ENCODE data around the gene PRPF6.

The PRPF6 gene

DNA sequence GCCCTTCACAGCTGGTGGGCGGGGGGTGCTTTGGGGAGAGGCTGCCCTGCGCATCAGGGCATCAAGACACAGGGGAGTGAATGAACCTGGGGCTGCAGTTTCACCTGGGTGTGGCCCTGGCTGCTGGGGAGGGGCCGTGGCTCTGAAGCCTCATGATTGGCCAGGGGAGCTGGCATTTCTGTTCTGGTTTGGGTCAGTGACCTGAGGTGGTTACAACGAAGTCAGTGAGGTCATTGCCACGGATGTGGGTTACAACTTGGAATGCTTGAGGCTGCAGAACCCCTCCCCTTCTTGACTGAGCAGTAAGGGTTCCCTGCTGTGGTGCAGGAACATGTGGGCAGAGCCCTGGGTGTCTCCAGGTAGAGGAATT, 85.0 kb downstream of the PRPF6 start:
- Mint-ChIP-seq H3K27ac (peak overlapping the region in 1 of 2 donors; percentile 79), H3K27me3 (no peaks in the 10 kb centered on the region), H3K9me3 (no peaks in the 10 kb centered on the region), H3K4me1 (ENCODE audit: low read depth in 2 of 2) (peaks cover 30 to 45% of the 10 kb centered on the region in 2 donors), H3K36me3 (ENCODE audit: insufficient read depth) (peaks cover 15% of the 10 kb centered on the region), H3K4me3 (peak overlapping the region; percentile 54 to 65)
- peak; percentile 76 for ATAC-seq (replicated peaks)
- DNase-seq = peak; percentile 53 to 65 (median 63)

DNA sequence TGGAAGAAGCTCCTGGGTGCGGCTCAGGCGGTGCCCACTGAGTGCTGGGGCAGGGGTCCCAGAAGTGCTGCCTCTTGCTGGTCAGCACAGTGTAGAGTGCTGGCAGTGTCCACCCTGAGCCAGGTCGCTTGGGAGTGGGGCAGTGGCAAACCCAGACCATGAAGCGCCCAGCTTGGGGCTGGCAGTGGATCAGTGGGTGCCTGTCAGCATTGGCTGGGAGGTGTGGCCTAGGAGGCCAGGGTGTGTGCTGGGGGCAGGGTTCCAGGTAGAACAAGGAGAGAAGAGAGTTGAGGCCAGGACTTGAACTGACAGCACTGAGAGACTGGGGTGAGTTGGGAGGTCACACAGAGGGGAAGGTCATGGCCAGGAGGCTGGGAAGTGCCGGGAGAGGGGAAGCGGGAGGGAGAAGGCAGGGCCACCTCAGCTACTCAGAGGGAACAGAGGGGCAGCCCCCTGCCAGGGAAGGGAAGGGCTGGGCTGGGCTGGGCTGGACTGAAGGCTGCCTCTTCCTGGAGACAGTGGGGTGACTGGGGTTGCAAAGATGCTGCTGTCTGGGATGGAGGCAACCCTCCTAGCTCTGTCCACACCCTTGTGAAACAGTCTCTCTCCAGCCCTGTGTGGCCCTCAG, 86.2 kb downstream of the PRPF6 start:
- no peaks in the 10 kb centered on the region for H3K9me3 Mint-ChIP-seq
- peak overlapping the region in 1 of 2 donors; percentile 32 for H3K27ac Mint-ChIP-seq
- H3K4me3 Mint-ChIP-seq = no peak overlapping the region
- no peak for ATAC-seq (replicated peaks)
- H3K4me1 Mint-ChIP-seq (ENCODE audit: low read depth in 2 of 2) = peaks cover 30 to 48% of the 10 kb centered on the region in 2 donors
- no peak for DNase-seq
- peaks cover 21% of the 10 kb centered on the region for H3K36me3 Mint-ChIP-seq (ENCODE audit: insufficient read depth)
- no peaks in the 10 kb centered on the region for H3K27me3 Mint-ChIP-seq

DNA sequence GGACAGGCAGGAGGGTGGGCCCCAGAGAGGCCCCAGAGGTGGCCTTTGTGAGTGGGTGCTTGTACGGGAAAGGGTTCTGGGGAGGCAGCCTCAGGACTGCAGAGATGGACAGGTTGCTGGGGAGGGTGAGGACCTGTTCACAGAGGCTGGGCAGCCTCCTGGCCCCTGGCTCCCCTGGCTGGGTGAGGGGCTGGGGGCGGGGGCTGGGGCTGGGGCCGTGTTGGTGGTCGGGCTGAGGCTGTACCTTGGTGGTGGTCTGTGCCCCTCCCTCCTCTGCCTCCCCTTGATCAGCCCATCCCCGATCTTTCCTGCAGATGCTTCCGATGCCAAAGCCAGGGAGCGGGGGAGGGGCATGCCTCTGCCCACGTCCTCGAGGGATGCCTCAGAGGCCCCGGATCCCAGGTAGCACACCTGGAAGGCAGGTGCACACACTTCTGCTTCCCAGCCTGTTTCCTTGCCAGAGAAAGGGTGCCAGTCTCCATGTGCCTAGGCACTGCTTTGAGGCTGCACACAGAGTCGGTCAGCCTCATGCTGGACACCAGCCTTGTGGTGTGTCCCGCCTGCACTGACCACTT, 86.9 kb downstream of the PRPF6 start:
- Mint-ChIP-seq H3K27ac (no peak overlapping the region), H3K4me1 (ENCODE audit: low read depth in 2 of 2) (peaks cover 34 to 51% of the 10 kb centered on the region in 2 donors), H3K27me3 (no peaks in the 10 kb centered on the region), H3K9me3 (no peaks in the 10 kb centered on the region), H3K4me3 (no peak overlapping the region), H3K36me3 (ENCODE audit: insufficient read depth) (peaks cover 21% of the 10 kb centered on the region)
- DNase-seq (no peak), ATAC-seq (replicated peaks) (no peak)

DNA sequence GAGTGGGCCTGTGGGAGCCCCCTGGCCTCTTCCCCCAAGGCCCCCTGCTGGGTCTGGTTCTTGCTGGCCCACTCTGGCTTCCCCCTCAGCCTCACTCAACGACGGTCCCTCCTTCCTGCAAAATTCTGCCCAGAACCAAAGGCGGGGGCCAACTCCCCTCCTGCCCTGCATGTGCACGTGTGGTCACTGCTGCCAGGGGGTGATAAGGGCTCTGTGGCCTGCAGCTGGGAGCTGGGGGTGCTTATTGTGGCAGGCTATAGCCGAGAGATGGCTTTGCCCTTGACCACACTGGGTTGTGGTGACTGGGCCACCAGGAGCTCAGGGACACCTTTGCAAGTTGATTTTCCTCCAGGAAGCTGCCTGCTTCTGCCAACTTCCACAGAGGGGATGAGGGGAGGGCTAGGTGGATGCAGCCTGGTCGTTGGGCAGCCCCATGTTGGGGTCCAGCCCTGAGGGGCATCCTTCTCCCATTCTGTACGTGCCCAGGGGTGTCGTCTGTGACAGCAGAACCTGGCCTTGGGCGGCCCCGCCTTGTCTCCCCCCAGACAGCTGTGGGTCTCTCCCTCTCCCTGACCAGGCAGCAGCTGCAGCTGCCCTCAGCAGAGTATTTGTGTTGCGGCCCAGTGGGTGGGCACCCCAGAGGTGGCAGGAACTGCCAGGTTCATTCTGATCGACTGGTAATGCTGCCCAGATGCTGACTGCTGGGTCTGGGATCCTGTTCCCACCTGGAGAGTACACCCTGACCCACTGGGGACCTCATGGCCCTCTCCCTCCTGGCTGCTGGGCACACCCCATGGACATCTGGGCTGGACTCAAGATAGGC, 87.7 kb downstream of the PRPF6 start:
- Mint-ChIP-seq H3K9me3 (no peaks in the 10 kb centered on the region), H3K4me3 (no peak overlapping the region), H3K27ac (no peak overlapping the region), H3K27me3 (no peaks in the 10 kb centered on the region), H3K4me1 (ENCODE audit: low read depth in 2 of 2) (peaks cover 33 to 49% of the 10 kb centered on the region in 2 donors), H3K36me3 (ENCODE audit: insufficient read depth) (peaks cover 24% of the 10 kb centered on the region)
- DNase-seq = no peak
- ATAC-seq (replicated peaks) = no peak

DNA sequence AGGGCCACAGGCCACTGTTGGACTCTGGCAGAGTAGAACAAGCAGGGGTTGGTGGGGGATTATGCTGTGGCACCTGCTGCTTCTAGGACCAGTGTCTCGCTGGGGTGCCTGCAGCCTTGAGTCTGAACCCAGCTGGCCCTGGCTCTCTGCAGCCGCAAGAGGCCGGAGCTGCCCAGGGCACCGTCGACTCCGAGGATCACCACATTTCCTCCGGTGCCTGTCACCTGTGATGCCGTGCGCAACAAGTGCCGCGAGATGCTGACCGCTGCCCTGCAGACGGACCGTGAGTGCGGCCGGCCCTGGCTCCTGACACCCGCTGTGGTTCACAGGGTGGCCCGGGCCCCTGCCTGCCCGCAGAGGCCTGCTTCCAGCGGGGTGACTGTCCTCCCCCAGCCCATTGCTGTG, 88.3 kb downstream of the PRPF6 start:
- DNase-seq (no peak), ATAC-seq (replicated peaks) (no peak)
- Mint-ChIP-seq H3K36me3 (ENCODE audit: insufficient read depth) (peaks cover 28% of the 10 kb centered on the region), H3K27me3 (no peaks in the 10 kb centered on the region), H3K4me1 (ENCODE audit: low read depth in 2 of 2) (peaks cover 27 to 42% of the 10 kb centered on the region in 2 donors), H3K4me3 (no peak overlapping the region), H3K9me3 (no peaks in the 10 kb centered on the region), H3K27ac (no peak overlapping the region)

DNA sequence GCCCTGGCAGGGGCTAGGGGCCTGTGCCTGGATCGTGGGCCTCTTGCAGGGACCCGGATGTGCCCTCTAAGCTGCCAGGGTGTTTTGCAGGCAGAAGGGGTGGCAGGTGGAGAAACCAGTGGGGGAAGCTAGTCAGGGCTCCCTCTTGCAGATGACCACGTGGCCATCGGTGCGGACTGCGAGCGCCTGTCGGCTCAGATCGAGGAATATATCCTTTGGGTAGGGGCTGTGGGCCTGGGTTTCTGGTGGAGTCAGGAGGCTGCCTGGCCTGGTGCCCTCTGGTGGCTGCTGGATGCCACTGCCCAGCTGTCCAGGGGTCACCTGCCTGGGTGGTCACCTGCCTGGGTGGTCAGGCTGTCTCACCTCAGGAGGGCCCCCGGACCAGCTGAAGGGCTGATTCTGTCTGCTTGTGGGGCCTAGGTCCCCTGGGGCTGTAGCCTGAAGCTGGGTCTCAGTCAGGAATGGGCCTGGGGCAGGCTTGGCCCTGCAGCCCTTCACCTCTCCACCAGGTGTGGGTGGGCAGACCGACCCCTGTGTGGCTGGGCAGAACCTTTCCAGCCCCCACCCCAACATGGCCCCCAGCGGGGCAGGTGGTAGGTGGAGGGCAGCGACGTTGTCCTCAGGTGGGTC, 88.8 kb downstream of the PRPF6 start:
- H3K4me3 Mint-ChIP-seq = no peak overlapping the region
- DNase-seq (no peak), ATAC-seq (replicated peaks) (no peak)
- H3K36me3 Mint-ChIP-seq (ENCODE audit: insufficient read depth) = peaks cover 27% of the 10 kb centered on the region
- H3K4me1 Mint-ChIP-seq (ENCODE audit: low read depth in 2 of 2) = peaks cover 27 to 37% of the 10 kb centered on the region in 2 donors
- no peaks in the 10 kb centered on the region for H3K27me3 Mint-ChIP-seq
- no peak overlapping the region for H3K27ac Mint-ChIP-seq
- H3K9me3 Mint-ChIP-seq = no peaks in the 10 kb centered on the region

DNA sequence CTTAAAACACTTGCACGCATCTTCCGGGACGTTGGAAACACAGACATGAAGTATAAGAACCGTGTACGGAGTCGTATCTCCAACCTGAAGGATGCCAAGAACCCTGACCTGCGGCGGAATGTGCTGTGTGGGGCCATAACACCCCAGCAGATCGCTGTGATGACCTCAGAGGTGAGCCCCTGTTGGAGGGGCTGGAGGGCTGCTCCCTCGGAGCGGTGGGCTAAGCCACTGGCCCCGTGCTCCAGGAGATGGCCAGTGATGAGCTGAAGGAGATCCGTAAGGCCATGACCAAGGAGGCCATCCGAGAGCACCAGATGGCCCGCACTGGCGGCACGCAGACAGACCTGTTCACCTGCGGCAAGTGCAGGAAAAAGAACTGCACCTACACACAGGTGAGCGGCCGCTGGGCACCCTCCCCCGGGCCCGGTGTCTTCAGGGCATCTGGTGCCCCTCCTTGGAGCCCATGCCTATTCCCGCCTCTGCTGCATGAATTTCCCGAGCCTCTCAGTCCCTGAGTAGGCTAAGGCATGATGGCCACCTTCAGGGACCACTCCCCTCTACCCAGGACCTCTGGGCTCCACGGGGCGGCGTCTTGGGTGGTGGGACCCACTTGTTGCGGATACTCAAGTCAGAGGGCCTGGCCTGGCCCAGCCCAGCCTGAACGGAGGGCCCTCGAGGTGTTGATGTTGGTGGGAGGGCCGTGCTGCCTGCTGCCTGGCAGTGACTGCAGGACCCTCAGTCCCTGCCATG, 89.5 kb downstream of the PRPF6 start:
- no peak for DNase-seq
- no peaks in the 10 kb centered on the region for H3K27me3 Mint-ChIP-seq
- no peak for ATAC-seq (replicated peaks)
- no peak overlapping the region for H3K27ac Mint-ChIP-seq
- H3K9me3 Mint-ChIP-seq = no peaks in the 10 kb centered on the region
- peaks cover 31% of the 10 kb centered on the region for H3K36me3 Mint-ChIP-seq (ENCODE audit: insufficient read depth)
- H3K4me1 Mint-ChIP-seq (ENCODE audit: low read depth in 2 of 2) = peaks cover 23 to 37% of the 10 kb centered on the region in 2 donors
- no peak overlapping the region for H3K4me3 Mint-ChIP-seq

DNA sequence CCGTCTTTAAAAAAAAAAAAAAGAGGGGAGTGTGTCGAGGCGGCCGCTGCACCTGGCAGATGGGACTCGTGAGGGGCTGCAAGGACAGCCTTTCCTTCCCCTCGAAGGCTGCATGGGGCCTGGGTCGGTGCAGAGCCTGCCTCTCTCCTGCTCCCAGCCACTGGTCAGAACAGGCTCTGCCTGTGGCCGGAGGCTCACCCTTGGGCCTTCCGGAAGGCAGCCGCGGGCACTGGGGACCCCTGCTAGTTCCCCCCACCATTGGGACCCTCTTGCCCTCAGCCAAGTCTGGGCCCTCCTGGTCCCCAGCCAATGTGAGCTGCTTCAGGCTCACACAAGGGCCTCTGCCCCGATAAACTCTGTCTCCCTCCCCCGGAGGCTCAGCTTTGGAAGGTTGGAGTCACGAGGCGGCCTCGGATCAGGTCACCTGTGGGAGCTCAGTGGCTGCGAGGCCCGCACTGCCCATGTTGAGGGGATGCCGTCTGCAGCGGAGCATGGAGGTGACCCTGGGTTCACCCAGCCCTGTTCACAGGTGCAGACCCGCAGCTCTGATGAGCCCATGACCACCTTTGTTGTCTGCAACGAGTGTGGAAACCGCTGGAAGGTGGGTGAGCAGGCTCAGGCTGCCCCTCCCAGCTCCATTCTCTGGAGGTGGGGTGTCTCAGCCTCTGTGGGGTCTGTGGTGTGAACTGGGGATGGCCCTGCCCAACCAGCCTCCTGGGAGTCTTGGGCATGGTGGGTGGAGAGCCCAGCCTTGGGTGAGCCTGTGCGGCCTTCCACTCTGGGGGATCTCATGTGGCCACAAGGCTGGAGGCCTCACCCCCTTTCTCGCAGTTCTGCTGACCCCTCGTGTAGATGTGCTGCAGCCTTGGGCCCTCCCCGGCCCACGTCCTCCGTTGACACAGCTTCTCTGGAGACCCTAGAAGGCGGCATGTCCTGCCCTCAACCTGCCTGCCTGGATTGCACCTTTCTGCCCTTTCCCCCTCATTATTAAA, 90.7 kb downstream of the PRPF6 start:
- ATAC-seq (replicated peaks) (no peak), DNase-seq (no peak)
- Mint-ChIP-seq H3K4me3 (no peak overlapping the region), H3K4me1 (ENCODE audit: low read depth in 2 of 2) (peaks cover 12 to 29% of the 10 kb centered on the region in 2 donors), H3K36me3 (ENCODE audit: insufficient read depth) (peaks cover 33% of the 10 kb centered on the region), H3K27me3 (no peaks in the 10 kb centered on the region), H3K9me3 (no peaks in the 10 kb centered on the region), H3K27ac (peak overlapping the region in 1 of 2 donors; percentile 82)

DNA sequence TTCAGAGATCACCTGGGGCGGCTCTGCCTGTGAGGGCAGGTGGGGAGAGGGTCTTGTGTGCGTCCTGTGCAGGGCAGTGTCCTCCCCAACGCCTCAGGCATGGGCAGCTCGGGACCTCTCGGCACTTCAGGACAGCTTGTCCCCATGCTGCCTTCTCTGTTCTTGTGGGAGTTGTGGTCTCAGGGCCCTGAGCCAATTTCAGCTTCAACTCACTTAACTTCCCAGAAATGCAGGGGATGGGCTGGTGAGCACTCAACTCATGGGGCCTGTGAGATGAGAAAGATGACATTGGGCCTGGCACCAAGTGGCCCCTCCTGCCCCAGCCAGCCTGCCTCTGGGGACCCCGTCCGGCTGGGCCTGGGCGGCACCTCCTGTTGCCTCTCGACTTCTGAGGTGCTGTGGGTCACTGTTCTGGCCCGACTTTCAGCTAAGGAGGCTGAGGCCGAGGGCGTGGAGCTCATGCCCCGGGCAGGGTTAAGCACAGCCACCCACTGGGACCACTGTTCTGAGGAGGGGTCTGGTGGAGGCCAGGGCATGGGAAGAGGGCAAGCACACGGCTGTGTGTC, 91.6 kb downstream of the PRPF6 start:
- Mint-ChIP-seq H3K36me3 (ENCODE audit: insufficient read depth) (peaks cover 34% of the 10 kb centered on the region), H3K4me1 (ENCODE audit: low read depth in 2 of 2) (peaks cover 9 to 27% of the 10 kb centered on the region in 2 donors), H3K27me3 (no peaks in the 10 kb centered on the region), H3K9me3 (no peaks in the 10 kb centered on the region), H3K27ac (peak overlapping the region in 1 of 2 donors; percentile 82), H3K4me3 (no peak overlapping the region)
- ATAC-seq (replicated peaks) = no peak
- no peak for DNase-seq

DNA sequence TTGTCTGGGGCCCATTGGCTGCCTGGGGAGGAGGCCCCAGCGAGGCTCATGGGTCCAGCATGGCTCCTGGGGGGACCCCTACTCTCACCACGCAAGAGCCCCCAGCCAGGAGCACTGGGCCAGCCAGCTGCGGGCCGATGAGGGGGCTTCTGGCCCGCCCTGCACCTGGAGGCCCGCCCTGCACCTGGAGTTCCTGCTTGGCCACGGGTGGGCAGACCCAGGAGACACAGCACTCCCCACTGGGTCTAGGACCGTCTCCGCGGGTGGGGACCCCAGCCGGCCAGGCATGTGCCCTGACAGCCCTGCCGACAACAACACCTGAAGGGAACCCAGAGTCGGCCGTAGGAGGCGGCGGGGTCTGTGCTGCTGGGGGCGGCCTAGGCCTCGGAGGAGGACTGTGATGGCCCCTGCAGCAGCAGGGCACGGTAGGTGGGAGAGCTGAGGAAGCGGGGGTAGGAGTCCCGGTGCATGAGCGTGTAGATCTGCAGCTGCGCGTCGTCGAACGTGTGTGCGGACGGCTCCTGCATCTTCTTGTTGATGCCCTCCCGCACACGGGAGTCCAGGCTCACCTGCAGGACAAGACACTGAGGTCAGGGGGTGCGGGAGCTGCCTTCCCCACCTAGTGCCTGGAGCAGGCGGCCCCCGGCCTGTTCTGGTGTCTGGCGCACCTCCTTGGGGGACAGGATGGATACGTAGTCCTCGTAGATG, 92.7 kb downstream of the PRPF6 start:
- ATAC-seq (replicated peaks) (no peak), DNase-seq (no peak)
- Mint-ChIP-seq H3K4me1 (ENCODE audit: low read depth in 2 of 2) (peaks cover 9 to 29% of the 10 kb centered on the region in 2 donors), H3K4me3 (no peak overlapping the region), H3K36me3 (ENCODE audit: insufficient read depth) (peaks cover 40% of the 10 kb centered on the region), H3K27me3 (no peaks in the 10 kb centered on the region), H3K27ac (no peak overlapping the region), H3K9me3 (no peaks in the 10 kb centered on the region)

DNA sequence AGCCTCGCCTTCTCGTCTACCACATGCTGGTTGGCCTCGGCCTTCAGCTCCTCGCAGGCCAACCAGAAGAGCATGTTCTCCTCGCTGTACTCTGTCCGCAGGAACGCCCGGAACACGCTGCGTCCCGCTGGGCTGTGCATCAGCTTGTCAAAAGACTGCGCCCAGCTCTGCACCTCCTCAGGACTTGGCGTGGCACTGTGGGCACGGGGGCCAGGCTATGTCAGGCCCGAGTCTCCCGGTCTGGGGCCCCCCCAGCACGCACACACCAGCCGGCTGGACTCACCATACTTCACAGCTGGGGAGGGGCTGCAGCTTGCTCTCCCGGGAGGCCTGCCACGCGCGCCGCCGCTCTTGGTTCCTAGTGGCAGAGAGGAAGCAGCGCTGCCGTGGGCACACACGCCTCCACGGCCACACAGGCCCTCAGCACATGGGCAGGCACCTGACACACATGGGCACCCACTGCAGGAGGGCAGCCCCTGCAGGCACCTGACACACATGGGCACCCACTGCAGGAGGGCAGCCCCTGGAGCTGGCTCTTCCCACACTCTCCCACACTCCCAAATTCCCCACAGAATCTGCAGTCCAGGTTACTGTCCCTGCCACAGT, 93.4 kb downstream of the PRPF6 start:
- ATAC-seq (replicated peaks) = no peak
- Mint-ChIP-seq H3K27me3 (no peaks in the 10 kb centered on the region), H3K27ac (no peak overlapping the region), H3K36me3 (ENCODE audit: insufficient read depth) (peaks cover 41% of the 10 kb centered on the region), H3K4me3 (no peak overlapping the region), H3K9me3 (no peaks in the 10 kb centered on the region), H3K4me1 (ENCODE audit: low read depth in 2 of 2) (peaks cover 9 to 33% of the 10 kb centered on the region in 2 donors)
- no peak for DNase-seq
